Left renal cortex interstitium (tissue), 4 donors: ENCODE data around the gene ELP4. TPM values are rescaled to one million over a fixed set of nuclear protein-coding genes. Genes with fewer than 3 reads are reported as not detected.
"Not testable (repeated sequence)": the region's sequence is repeated elsewhere in the genome, so short reads cannot be mapped to it uniquely, and the experiment has no call there.

ENCODE experiments used
- DNase-seq, 4 donors: peaks; one replicate each; pipeline ENCODE4 v3.0.0-alpha.2; 2013; ENCODE audit warnings: low read depth in 4 of 4, low spot score in 2 of 4, missing footprints in 1 of 4
- polyA plus RNA-seq, 4 donors: library from polyadenylated mRNA; unstranded; fragments of 120-200 nt; gene quantifications; one replicate each; pipeline ENCODE4 v1.2.1, GENCODE V29; 2013; ENCODE audit not compliant: insufficient read length in 4 of 4

The ELP4 gene, protein sequence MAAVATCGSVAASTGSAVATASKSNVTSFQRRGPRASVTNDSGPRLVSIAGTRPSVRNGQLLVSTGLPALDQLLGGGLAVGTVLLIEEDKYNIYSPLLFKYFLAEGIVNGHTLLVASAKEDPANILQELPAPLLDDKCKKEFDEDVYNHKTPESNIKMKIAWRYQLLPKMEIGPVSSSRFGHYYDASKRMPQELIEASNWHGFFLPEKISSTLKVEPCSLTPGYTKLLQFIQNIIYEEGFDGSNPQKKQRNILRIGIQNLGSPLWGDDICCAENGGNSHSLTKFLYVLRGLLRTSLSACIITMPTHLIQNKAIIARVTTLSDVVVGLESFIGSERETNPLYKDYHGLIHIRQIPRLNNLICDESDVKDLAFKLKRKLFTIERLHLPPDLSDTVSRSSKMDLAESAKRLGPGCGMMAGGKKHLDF
- polyA plus RNA-seq, result 10 to 100 TPM; 22.9 to 29.2 (median 25.5) TPM

DNA sequence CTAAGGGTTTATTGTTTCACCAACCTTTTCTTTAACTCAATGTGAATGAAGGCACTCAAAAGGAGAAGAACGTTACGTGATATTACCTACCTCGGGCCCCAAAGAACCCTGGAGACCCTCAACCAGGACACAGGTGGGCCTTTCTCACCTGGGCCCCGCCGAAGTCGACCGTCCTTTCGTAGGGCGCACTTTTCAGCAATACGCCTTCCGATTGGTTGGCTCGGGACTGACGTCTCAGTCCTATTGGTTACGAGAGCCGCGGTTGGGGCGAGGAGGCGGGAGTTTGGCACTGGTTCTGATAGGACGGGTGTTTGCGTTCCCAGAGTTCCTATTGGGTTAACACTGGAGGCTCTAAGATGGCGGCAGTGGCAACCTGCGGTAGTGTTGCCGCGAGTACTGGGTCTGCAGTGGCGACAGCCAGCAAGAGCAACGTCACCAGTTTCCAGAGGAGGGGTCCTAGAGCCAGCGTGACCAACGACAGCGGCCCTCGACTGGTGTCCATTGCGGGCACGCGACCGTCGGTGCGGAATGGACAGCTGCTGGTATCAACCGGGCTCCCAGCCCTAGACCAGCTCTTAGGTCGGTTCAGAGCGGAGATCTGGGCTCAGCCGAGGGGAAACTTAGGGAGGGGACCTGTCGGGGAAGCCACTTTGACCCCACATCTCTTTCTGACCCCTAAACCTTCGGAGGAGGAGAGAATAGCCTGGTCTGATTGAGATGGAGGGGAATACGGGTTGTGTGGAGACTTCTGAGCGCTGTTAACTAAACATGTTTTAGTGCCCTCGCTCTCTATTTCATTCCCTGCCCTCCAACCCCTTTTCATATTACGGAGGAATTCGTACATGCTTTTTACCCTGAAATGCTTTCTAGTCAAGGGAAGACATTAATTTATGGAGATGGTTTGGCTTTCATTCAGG, at the start of gene ELP4, which contains the start of gene IMMP1L:
ELP4 (plus strand) TSS at position 339 of the 917 bp plus-strand sequence; CDS start at position 357, 18 bp downstream.
IMMP1L (minus strand) TSS at position 194 of the 917 bp plus-strand sequence. CDS start 46,346 bp downstream, outside the sequence.
- DNase-seq, result peak; percentile 94 to 98 (median 96)

DNA sequence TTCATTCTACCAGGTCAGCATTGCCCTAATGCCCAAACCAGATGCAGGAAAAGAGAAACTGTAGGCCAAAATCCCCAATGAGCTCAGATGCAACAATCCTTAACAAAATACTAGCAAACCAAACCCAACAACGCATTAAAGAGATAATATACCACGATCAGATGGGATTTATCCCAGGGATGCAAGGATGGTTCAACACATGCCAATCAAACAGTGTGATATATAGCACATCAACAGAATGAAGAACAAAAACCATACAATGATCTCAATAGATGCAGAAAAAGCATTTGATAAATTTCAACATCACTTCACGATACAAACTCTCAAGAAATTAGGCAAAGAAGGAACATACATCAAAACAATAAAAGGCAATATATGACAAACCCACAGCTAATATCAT, 45.1 kb upstream of the ELP4 start:
- DNase-seq, result no peak

DNA sequence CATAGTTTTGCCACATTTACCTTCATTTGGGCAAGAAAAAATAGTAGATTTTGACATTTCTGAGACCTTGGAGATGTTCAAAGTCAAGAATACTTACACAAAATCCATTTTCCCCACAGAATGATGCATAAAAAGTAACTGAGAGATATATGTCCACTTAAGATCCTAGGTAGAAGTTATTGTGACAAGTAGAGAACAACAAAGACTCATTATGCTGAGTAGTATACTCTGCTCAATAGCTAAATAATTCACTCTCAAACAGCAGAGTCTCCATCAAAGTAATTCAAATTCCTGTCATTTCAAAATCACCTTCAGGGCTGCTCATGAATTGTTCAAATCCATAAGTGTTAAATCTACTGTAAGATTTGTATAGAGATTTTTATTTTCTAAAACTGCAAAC, 35.5 kb upstream of the ELP4 start:
- DNase-seq, result no peak

DNA sequence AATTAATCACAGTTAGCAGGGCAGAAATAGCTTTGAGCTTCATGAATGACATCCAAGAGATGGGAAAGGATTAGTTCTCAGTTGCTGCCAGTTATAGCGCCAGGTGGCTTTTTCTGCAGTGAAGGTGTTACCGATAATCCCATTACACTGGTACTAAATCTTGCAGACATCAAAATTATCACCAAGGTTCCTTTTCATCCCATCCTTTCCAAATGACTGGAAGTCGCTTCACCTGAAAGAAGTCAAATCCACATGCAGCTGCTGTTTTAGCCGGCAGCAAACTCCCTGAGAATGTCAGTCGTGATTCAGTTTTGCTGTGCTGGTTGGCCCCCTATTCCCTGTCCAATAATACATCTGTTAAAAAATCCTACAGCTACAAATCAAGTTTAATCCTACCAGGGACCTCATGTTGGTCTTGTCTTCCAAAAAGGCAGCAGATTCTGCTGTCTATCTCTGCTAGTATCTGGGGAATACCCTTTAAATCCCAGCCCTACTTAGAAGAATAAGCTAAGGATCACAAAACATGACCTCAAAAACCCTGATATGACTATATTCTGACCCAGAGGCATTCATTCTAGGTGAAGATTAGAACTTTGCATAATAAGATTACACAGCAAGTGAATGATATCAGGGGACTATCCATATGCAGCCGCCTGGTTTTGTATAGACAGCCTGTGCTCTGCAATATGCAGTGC, 31.9 kb upstream of the ELP4 start:
- no peak for DNase-seq

DNA sequence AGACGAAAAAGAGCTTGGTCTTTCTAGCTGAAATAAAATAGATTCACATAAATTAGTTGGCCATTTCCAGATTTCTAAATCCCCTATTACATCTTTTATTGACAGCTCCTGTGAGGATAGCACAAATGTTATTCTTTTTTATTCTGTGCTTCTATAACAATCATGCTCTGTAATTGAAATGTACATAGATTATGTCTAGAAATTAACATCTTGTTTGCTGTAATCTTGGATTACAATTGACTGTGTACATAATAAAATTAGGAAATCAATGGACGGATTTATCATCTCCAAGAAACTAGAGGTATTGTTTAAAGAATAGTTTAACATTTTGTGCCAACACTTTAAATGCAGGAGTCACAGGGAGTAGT, 31.4 kb upstream of the ELP4 start:
- DNase-seq, result no peak

DNA sequence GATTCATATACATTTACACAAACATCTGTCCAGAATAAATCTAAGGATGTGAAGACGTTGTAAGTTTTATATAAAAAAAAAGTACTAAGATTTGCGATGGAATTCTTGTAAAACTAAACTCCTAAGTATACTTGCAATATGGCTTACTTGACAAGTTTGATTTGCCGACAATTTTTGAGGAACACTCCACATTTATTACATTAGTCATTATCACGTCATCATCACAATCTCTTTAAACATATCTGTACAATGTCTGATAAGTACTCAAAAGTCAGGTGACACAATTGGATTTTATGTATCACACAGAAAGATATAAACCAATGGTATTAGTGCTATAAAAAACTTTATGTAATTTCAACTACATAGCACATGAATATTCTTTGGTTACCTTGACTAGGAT, 30.5 kb upstream of the ELP4 start:
- DNase-seq, result no peak

DNA sequence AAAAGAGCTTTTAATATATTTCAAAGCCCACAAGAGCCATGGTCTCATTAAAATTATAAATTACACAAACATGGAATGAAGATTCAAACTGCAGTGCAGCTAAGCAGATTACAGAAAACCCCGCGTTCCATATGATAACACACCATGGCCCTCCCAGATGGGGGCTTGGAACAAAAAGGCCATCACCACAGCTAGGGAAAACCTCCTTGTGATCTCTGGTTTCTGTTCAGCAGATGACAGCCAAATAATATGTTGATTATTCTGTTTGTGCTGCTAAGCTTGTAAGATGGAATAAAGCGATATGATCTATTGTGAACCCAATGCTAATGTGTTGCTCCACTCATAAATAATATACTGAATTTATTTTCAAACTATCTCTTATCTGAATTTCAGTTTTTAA, 28.6 kb upstream of the ELP4 start:
- no peak for DNase-seq

DNA sequence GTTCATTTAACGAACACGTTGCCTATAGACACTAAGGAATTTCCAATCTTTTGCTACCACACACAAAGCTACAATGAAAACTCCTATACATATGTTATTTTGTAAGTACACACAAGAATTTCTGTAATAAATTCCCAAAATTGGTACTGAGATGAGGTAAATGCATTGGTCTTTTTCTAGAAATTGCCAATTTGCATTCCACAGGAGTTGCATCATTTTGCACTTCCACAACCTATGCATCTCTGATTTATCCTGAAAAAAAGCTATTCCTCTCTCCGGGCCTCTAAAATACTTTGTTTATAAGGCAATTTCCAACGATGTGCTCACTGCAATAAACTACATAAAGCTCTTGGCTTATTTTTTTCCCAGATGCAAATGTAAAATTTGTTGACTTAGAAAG, 25.1 kb upstream of the ELP4 start:
- no peak for DNase-seq

DNA sequence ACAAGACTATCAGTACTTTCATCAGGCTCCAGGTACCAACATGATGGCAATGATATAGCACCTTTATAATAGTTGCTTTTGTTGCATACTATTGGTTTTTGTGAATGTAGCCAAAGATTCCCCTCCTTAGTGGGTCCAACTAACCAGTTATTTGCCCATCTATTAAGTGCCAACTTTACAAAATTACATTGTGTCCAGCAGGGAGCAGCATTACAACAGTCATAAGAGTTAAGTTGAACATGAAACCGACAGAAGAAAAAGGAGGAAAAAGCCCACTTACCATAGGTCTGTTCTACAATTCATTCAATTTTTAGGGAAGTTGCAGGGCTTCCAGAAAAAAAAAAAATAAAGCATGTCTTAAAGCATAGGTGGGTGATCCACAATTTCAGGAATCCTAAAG, 21.7 kb upstream of the ELP4 start:
- DNase-seq, result no peak

DNA sequence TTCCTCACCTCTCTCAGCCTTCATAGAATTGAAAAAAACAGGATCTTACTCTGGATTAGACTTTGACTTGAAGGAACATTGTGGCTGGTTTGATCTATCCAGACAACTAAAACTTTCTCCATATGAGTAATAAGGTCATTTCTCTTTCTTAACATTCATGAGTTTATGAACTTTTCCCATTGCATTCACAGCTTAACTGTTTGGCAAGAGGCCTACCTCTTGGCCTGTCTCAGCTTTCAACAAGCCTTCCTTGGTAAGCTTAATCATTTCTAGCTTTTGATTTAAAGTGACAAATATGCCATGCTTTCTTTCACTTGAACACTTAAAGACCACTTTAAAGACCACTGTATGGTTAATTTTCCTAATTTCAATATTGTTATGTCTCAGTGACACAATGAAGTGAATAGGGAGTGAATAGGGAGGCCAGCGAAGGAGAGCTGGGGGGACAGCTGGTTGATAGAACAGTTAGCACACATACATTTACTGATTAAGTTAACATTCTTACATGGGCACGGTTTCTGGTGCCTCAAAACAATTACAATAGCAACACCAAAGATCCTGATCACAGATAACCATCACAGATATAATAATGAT, 17.1 kb upstream of the ELP4 start:
- no peak for DNase-seq

DNA sequence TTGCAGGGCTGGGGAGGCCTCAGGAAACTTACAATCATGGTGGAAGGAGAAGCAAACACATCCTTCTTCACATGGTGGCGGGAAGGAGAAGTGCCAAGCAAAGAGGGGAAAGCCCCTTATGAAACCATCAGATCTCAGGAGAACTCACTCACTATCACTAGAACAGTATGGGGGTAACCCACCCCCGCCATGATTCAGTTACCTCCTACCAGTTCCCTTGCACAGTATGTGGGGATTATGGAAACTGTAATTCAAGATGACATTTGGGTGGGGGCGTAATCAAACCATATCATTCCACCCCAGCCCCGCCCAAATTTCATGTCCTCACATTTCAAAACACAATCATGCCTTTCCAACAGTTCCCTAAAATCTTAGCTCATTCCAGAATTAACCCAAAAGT, 16.3 kb upstream of the ELP4 start:
- DNase-seq, result no peak

DNA sequence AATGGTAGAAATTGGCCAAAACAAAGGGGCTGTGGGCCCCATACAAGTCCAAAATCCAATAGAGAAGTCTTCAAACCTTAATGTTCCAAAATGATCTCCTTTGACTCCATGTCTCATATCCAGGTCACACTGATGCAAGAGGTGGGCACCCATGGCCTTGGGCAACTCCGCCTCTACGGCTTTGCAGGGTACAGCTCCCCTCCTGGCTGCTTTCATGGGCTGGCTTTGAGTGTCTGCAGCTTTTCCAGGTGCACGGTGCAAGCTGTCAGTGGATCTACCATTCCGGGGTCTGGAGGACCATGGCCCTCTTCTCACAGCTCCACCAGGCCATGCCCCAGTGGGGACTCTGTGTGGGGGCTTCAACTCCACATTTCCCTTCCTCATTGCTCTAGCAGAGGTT, 15.8 kb upstream of the ELP4 start:
- DNase-seq, result not testable (repeated sequence)

DNA sequence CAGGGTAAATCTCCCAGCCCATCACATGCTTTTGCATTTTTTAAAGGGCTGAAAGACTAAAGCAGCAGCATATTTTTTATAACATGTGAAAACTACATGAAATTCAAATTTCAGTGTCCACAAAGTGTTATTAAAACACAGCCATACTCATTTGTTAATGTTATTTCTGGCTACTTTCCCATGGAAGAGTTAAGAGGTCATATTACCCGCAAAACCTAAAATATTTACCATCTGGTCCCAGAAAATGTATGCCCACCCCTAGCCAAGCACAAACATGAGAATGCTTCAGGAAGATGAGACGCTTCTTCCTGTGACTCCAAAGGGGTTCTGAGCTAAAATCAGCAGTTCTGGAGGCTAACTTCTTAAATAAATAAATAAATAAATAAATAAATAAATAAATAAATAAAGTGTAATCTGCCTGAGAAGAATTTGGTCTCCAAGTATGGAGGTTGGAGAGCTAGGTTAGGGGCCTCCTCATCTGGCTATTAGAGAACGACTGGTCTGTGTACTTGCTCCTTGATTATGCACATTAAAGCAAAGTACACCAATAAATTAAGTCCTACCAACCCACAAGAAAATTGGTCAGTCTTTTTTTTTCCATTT, 9.9 kb upstream of the ELP4 start:
- no peak for DNase-seq

DNA sequence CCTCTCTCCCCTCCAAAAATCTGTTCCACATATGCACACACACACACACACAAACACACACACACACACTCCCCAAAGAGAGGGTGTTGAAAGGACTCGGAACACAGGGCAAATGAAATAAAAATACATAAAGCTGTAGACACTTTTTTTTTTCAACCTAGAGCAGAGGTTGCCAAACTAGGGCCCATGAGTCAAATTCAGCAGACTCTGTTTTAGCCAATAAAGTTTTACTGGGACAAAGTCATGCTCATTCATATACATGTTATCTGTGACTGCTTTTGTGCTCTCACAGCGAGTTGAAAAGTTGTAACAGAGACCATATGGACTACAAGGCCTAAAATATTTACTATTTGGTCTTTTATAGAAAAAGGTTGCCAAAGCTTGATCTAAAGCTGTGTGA, 9.0 kb upstream of the ELP4 start:
- no peak for DNase-seq

DNA sequence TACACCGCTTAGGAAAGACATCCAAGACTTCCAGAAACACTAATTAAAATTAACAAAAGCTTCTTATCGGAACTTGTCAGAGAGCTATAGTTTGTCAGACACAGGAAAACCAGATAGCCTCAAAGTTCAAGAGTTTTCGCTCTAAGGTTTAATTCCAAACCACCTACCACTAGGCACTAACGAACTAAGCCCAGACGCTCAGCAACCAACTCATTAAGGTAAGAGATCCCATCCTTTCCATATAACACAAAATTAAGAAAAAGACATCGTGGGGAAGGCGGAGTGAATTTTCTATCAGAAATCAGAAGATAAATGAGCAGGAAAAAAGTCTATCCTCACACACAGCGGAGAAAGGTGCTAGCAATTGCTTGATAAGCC, 527 bp upstream of the ELP4 start:
- DNase-seq, result no peak

DNA sequence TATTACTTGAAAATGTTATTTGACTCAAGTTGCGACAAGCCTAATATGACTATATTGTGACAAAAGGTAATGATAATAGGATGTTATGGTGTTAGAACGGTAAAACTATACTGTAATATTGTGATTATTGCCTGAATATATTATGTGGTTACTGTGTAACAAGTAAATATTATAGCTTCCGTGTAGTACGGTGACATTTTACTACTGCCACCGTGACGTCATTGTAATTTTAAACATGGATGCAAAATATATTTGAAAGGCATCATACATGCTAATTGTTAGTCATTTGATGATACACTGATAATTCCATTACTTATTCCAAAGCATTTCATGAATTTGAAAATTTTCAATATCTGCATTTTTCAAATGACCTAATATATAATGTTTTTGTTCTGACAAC, 2.5 kb downstream of the ELP4 start:
- DNase-seq, result no peak

DNA sequence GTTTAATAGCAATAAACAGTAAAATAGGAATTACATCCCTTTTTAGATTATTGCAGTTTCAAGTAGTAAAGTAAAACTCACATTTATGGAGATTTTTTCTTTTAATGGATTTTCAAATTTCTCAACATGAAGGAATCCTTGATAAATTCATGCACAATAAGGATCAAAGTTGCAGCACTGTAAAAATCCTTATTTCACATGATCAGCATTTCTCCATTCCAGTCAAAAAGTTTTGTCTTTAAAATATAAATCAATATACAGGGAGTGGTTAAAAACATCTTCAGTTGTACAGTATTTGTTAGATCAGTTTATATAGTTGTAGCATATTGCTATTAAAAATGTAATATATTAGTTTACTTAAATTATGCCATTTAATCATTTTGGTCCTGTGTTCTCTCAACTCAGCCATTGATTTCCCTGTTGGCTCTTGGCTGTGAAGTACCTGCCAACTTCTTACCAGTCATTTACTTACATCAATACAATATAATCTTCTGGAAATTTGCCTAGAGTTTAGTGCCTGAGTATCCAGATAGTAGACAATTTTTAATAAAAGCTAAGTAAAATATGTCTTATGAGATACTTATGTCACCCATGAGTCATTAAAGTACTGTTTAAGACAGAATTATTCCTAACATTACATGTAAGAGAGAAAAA, 12.1 kb downstream of the ELP4 start:
- no peak for DNase-seq

DNA sequence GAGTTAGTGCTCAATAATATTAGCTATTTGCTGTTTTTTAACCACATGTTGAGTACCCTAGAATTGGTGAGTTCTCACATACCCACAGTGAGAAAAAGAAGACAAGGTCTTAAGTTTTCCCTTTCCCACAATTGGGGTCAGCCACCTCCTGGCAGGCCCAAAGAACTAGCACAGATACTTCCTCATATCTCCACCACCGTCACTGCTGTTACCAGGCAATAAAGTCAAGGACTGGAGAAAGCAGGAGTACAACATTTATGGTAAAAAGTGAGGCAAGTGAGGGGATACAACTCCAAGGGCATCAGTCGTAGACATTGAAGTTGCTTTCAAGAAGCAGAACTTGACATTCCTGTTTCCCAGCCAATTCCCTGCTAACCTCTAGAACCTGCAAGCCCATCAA, 19.6 kb downstream of the ELP4 start:
- no peak for DNase-seq

DNA sequence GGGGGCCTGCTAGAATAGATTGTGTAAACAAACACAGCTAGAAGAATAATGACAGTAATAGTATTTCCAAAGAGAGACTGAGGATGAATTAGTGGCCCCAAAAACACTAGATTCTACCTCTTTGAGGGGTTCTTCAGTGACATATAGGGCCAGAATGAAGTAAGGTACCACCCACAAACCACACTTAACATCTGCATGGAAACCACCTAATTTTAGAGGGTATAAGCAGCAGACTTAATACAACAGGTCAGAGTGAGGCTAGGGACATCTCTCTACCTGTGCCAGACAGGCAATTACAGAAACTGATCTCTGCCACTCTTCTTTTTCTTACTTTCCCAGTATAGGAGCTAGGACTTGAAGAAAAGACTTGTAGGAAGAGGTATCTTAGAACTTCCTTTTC, 20.1 kb downstream of the ELP4 start:
- DNase-seq, result no peak

DNA sequence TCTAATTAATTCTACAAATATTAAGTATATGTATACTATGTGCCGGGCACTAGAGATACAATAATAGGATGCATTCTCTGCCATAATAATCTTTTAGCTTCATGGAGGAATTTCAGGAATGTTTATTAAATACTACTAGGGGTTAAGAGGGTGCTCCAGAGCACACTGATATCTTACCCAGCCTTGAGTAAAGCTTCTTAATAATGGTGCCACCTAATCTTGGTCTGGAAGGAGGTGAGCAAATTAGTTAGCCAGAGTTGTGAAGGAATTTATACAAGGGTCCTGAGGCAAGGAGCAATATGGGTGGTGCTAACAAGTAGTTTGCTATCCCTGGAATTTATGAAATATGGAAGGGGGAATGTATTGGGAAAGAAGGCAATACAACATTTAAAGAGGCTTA, 21.7 kb downstream of the ELP4 start:
- DNase-seq, result no peak
